GM19397 (cell line): Measurements from ENCODE around the gene NTN3.
"Not testable (repeated sequence)": the region's sequence is repeated elsewhere in the genome, so short reads cannot be mapped to it uniquely, and the experiment has no call there.

ENCODE experiments used
- ATAC-seq: cut with Tn5 transposase; IDR thresholded peaks from one replicate; pipeline ENCODE4 v1.9.1; 2021; ENCODE audit warnings: mild to moderate bottlenecking, moderate library complexity; ENCODE audit not compliant: unreplicated experiment

NTN3 gene

GRCh38 chr16:2476741-2477140, 5.6 kb downstream of the NTN3 start:
- ATAC-seq, result no peak

- ATAC-seq, result no peak
Measured at GRCh38 chr16:2477327-2477726, 6.2 kb downstream of the NTN3 start.

GRCh38 chr16:2478279-2478678, 7.2 kb downstream of the NTN3 start:
- no peak for ATAC-seq

GRCh38 chr16:2479996-2480395, 8.9 kb downstream of the NTN3 start:
- not testable (repeated sequence) for ATAC-seq

- no peak for ATAC-seq
Measured at GRCh38 chr16:2480948-2481347, 9.9 kb downstream of the NTN3 start.

- no peak for ATAC-seq
Measured at GRCh38 chr16:2481676-2482075, 10.6 kb downstream of the NTN3 start.

- no peak for ATAC-seq
Measured at GRCh38 chr16:2482249-2482648, 11.2 kb downstream of the NTN3 start.

- ATAC-seq, result no peak
Measured at GRCh38 chr16:2482708-2483534, 11.8 kb downstream of the NTN3 start.

GRCh38 chr16:2483939-2484897, 13.1 kb downstream of the NTN3 start:
- ATAC-seq, result no peak

- ATAC-seq, result no peak
Measured at GRCh38 chr16:2484898-2485508, 13.9 kb downstream of the NTN3 start.

GRCh38 chr16:2485811-2486507, 14.9 kb downstream of the NTN3 start:
- no peak for ATAC-seq

- ATAC-seq, result peak; percentile 73
Measured at GRCh38 chr16:2486645-2487516, 15.8 kb downstream of the NTN3 start.

- no peak for ATAC-seq
Measured at GRCh38 chr16:2487517-2487842, 16.4 kb downstream of the NTN3 start.

- no peak for ATAC-seq
Measured at GRCh38 chr16:2487903-2488531, 16.9 kb downstream of the NTN3 start.

GRCh38 chr16:2489581-2489980, 18.5 kb downstream of the NTN3 start:
- ATAC-seq, result no peak

GRCh38 chr16:2490190-2491105, 19.4 kb downstream of the NTN3 start:
- ATAC-seq, result no peak

GRCh38 chr16:2492292-2492691, 21.2 kb downstream of the NTN3 start:
- ATAC-seq, result no peak

GRCh38 chr16:2493605-2494004, 22.5 kb downstream of the NTN3 start:
- ATAC-seq, result no peak
